IMR-90 (cell line): Measurements from ENCODE around the gene DUSP9. TPM values are rescaled to one million over a fixed set of nuclear protein-coding genes. Genes with fewer than 3 reads are reported as not detected.

Source experiments
- ATAC-seq: fragments of 200-7000 bp; cut with Tn5 transposase; 2 replicates; pipeline ENCODE4 v1.9.1; 2020; ENCODE audit warnings: low read depth, mild to moderate bottlenecking, moderate library complexity
- BruUV-seq: library from RNA; stranded (reverse); fragments of 400-500 nt; replicated peaks from 2 replicates; lab custom pipeline; 2021; lab: Mats Ljungman, UMichigan
- CTCF ChIA-PET: fragments of 300-600 bp; formaldehyde crosslinking; extraction: SDS; loops from one replicate; lab custom pipeline; 2021; ENCODE audit warnings: antibody characterized with exemption; lab: Yijun Ruan, JAX
- POLR2A ChIA-PET: fragments of 300-600 bp; sonication (Branson Sonifier 250); formaldehyde crosslinking; loops from one replicate; lab custom pipeline; 2022; ENCODE audit warnings: antibody characterized with exemption; ENCODE audit not compliant: unreplicated experiment; lab: Charles Lee
- DNase-seq: peaks from one replicate; pipeline ENCODE4 v3.0.0; 2013
- H2AFZ ChIP-seq: replicated peaks from 2 replicates; pipeline ENCODE3; 2013; ENCODE audit warnings: low read length, mild to moderate bottlenecking; ENCODE audit not compliant: poor library complexity
- H2AK5ac ChIP-seq: 2 replicates; pipeline ENCODE4 v1.6.1; 2013; ENCODE audit warnings: low read depth, low read length, inconsistent platforms
- H2AK9ac ChIP-seq: replicated peaks from 2 replicates; pipeline ENCODE3; 2013; ENCODE audit warnings: mild to moderate bottlenecking, low read depth, low read length, moderate library complexity; ENCODE audit not compliant: poor library complexity
- H2BK120ac ChIP-seq: 2 replicates; pipeline ENCODE4 v1.6.1; 2013; ENCODE audit warnings: low read depth, low read length, inconsistent platforms
- H2BK15ac ChIP-seq: 3 replicates; pipeline ENCODE4 v1.6.1; 2013; ENCODE audit warnings: low read depth, low read length, inconsistent platforms
- H2BK20ac ChIP-seq: 2 replicates; pipeline ENCODE4 v1.6.1; 2013; ENCODE audit warnings: low read depth, mild to moderate bottlenecking, inconsistent platforms, low read length, moderate library complexity
- H2BK5ac ChIP-seq: 2 replicates; pipeline ENCODE4 v1.6.1; 2013; ENCODE audit warnings: mild to moderate bottlenecking, low read depth, low read length, inconsistent platforms; ENCODE audit not compliant: poor library complexity, severe bottlenecking
- H3K14ac ChIP-seq: replicated peaks from 2 replicates; pipeline ENCODE4 v1.6.1; 2013; ENCODE audit warnings: low read depth, low read length, inconsistent platforms
- H3K18ac ChIP-seq: 2 replicates; pipeline ENCODE4 v1.6.1; 2013; ENCODE audit warnings: low read depth, low read length, control low read depth
- H3K23ac ChIP-seq: 2 replicates; pipeline ENCODE4 v1.6.1; 2013; ENCODE audit warnings: low read depth, low read length, inconsistent platforms
- H3K27ac ChIP-seq: 2 replicates; pipeline ENCODE4 v1.5.1; 2013; ENCODE audit warnings: mild to moderate bottlenecking, control low read depth, low read length; ENCODE audit not compliant: insufficient read depth
- H3K27me3 ChIP-seq: 2 replicates; pipeline ENCODE4 v1.6.1; 2013; ENCODE audit warnings: low read length; ENCODE audit not compliant: control insufficient read depth, insufficient read depth
- H3K36me3 ChIP-seq: 2 replicates; pipeline ENCODE4 v1.6.1; 2013; ENCODE audit warnings: low read length, mixed read lengths; ENCODE audit not compliant: control insufficient read depth, insufficient read depth
- H3K4ac ChIP-seq: 2 replicates; pipeline ENCODE4 v1.6.1; 2013; ENCODE audit warnings: low read depth, low read length, inconsistent platforms
- H3K4me1 ChIP-seq: 2 replicates; pipeline ENCODE4 v1.6.1; 2013; ENCODE audit warnings: low read length, mixed read lengths; ENCODE audit not compliant: control insufficient read depth, insufficient read depth
- H3K4me2 ChIP-seq: 2 replicates; pipeline ENCODE4 v1.6.1; 2013; ENCODE audit warnings: low read depth, mild to moderate bottlenecking, control low read depth, low read length, moderate library complexity
- H3K4me3 ChIP-seq: 2 replicates; pipeline ENCODE4 v1.5.1; 2013; ENCODE audit warnings: low read depth, mild to moderate bottlenecking, control low read depth, low read length, moderate library complexity; ENCODE audit not compliant: insufficient read depth
- H3K56ac ChIP-seq: 2 replicates; pipeline ENCODE4 v1.6.1; 2013; ENCODE audit warnings: low read length, inconsistent platforms; ENCODE audit not compliant: insufficient read depth; ENCODE audit errors: extremely low read depth
- H3K79me1 ChIP-seq, 2 experiments: 2 replicates each; pipeline ENCODE4 v1.6.1; 2013; ENCODE audit warnings: low read length in 2 of 2, inconsistent platforms in 1 of 2, low read depth in 1 of 2
- H3K9ac ChIP-seq: 2 replicates; pipeline ENCODE4 v1.6.1; 2013; ENCODE audit warnings: low read depth, low read length, control low read depth
- H3K9me1 ChIP-seq: 2 replicates; pipeline ENCODE4 v1.6.1; 2013; ENCODE audit warnings: low read length, inconsistent platforms; ENCODE audit not compliant: insufficient read depth
- H3K9me3 ChIP-seq: 2 replicates; pipeline ENCODE4 v1.6.1; 2013; ENCODE audit warnings: low read length; ENCODE audit not compliant: control insufficient read depth, insufficient read depth
- H4K20me1 ChIP-seq: 2 replicates; pipeline ENCODE4 v1.6.1; 2013; ENCODE audit warnings: low read length, inconsistent platforms; ENCODE audit not compliant: insufficient read depth
- H4K5ac ChIP-seq: 2 replicates; pipeline ENCODE4 v1.6.1; 2013; ENCODE audit warnings: mild to moderate bottlenecking, low read depth, low read length, control low read depth
- H4K8ac ChIP-seq, 2 experiments: 2 replicates each; pipeline ENCODE4 v1.6.1; 2013; ENCODE audit warnings: low read depth in 2 of 2, low read length in 2 of 2, control low read depth in 1 of 2, inconsistent platforms in 1 of 2
- H4K91ac ChIP-seq: 2 replicates; pipeline ENCODE4 v1.6.1; 2013; ENCODE audit warnings: low read depth, low read length, inconsistent platforms; ENCODE audit not compliant: insufficient read depth
- CTCF ChIP-seq: conservative IDR thresholded peaks from 2 replicates; pipeline ENCODE4 v1.5.1; 2012; ENCODE audit warnings: mild to moderate bottlenecking, low read depth, low read length, improper control_type of control experiment
- FOS ChIP-seq: fragments of 150-350 bp; IDR thresholded peaks from 2 replicates; pipeline ENCODE4 v1.6.1; 2016; ENCODE audit warnings: low read depth, low read length
- NFE2L2 ChIP-seq: fragments of 150-350 bp; IDR thresholded peaks from 2 replicates; pipeline ENCODE4 v1.6.1; 2016; ENCODE audit warnings: low read depth, mild to moderate bottlenecking, low read length
- RAD21 ChIP-seq: IDR thresholded peaks from 2 replicates; pipeline ENCODE4 v1.6.1; 2012; ENCODE audit warnings: low read length, improper control_type of control experiment
- RCOR1 ChIP-seq: IDR thresholded peaks from 2 replicates; pipeline ENCODE4 v1.6.1; 2012; ENCODE audit warnings: mild to moderate bottlenecking, low read length, improper control_type of control experiment; ENCODE audit not compliant: insufficient replicate concordance
- RFX5 ChIP-seq: IDR thresholded peaks from 2 replicates; pipeline ENCODE4 v1.8.0; 2012; ENCODE audit warnings: low read depth, mild to moderate bottlenecking, low read length, moderate library complexity
- WGBS, 2 experiments: methylation state at CpG; one replicate each; pipeline versions ENCODE4 v1.1.5 to v1.1.7; 2013; ENCODE audit warnings: missing lambda C conversion rate in 2 of 2; ENCODE audit not compliant: insufficient read length in 1 of 2; ENCODE audit errors: extremely low coverage in 2 of 2; 5-methylcytosine and 5-hydroxymethylcytosine counted together
- dilution Hi-C: fragments of 300-500 bp; cut with HindIII; formaldehyde crosslinking; loops from one replicate; pipeline ENCODE4 v1.14.3; 2018; ENCODE audit warnings: low sequenced_read_pairs; ENCODE audit not compliant: unreplicated experiment
- in situ Hi-C: fragments of 300-500 bp; cut with MboI; formaldehyde crosslinking; loops from 3 replicates; pipeline ENCODE4 v1.14.3; 2019; ENCODE audit warnings: low sequenced_read_pairs, inconsistent platforms, mixed read lengths
- intact Hi-C: fragments of 100-400 bp; cut with micrococcal nuclease; formaldehyde crosslinking; loops from 2 replicates; pipeline ENCODE4 v1.10.0; 2022
- polyA plus RNA-seq, 3 experiments: library from polyadenylated mRNA; depleted of rRNA; stranded (reverse); fragments of >200 nt; gene quantifications; 2 replicates each; pipeline ENCODE4 v1.2.3, GENCODE V29; 2012; ENCODE audit warnings: low replicate concordance in 1 of 3
- total RNA-seq: library from RNA; depleted of rRNA; stranded (reverse); fragments of >200 nt; gene quantifications from 2 replicates; pipeline ENCODE4 v1.2.3, GENCODE V29; 2012

The DUSP9 gene
- total and polyA plus RNA-seq, 2 of the 4 experiments (the other 2 are of a cell fraction) = under 0.01 to 0.09 TPM

- Histone ChIP-seq H4K8ac (no peak overlapping the region), H3K4me3 (no peak overlapping the region), H2AK9ac (no peak overlapping the region), H3K56ac (no peak overlapping the region), H3K23ac (no peak overlapping the region), H3K79me1 (no peaks in the 10 kb centered on the region), H3K36me3 (no peaks in the 10 kb centered on the region), H3K9ac (no peak overlapping the region), H3K4me1 (no peaks in the 10 kb centered on the region), H2BK20ac (no peak overlapping the region), H3K27me3 (peaks cover 52% of the 10 kb centered on the region), H3K14ac (no peak overlapping the region), H4K20me1 (no peaks in the 10 kb centered on the region), H2BK15ac (no peak overlapping the region), H3K4ac (no peak overlapping the region), H3K27ac (no peak overlapping the region), H2AFZ (no peak overlapping the region), H3K9me1 (no peaks in the 10 kb centered on the region), H3K4me2 (no peak overlapping the region), H3K9me3 (peaks cover 4% of the 10 kb centered on the region; the same call in 1 of the 2 replicates), H3K18ac (no peak overlapping the region), H2BK5ac (no peak overlapping the region), H4K5ac (no peak overlapping the region), H2BK120ac (no peak overlapping the region), H4K91ac (no peak overlapping the region), H2AK5ac (no peak overlapping the region)
- WGBS, 2 experiments = 21% methylated on average over 7 of the region's 62 CpGs; no CpG with 5 or more reads in 1 of the 2 experiments
- intact Hi-C loops (no loop called here), dilution Hi-C loops (no loop called here), in situ Hi-C loops (no loop called here)
- ChIA-PET CTCF (interaction anchor here (1.5 kb wide), 1 partner anchor 35 kb away, joined by 3 read pairs; no protein-coding TSS in a partner anchor), POLR2A (no interaction called here)
- no TSS peak for BruUV-seq
- no peak for ATAC-seq
- TF ChIP-seq RFX5 (no peak), NFE2L2 (no peak), RAD21 (no peak), RCOR1 (no peak), FOS (no peak), CTCF (no peak)
- no peak for DNase-seq
These were observed 4.8 kb upstream of the DUSP9 start for GRCh38 chrX:153642051-153642654.
